ENCODE measurements around the gene SIRT4. TPM values are rescaled to one million over a fixed set of nuclear protein-coding genes. Genes with fewer than 3 reads are reported as not detected.

The SIRT4 gene
- total and polyA plus RNA-seq, 10 of the 15 experiments (the other 5 are each of a cell fraction or from before 2014, with no cell fraction given): 0.19 to 0.98 (median 0.44) TPM

DNA sequence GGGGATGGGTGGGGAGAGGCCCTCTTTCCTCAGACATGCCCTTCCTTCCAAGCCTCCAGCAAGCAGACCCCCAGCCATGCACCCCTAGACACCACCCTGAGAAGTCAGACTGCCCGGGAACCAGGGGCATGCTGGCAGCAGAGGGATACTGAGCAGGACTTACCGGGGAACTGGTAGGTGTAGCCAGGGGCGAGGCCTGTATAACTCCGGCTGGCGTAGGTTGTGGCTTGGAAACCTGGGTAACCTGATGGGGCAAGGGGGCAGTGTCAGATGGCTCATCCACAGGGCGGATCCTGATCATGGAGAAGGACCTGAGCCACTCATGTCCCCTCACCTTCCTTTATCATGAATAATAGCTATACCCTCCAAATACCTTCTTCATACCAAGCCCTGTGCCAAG lies 51.0 kb downstream of the SIRT4 start (continued):
- no peak for TF ChIP-seq POLR2AphosphoS2 (IDR thresholded peaks at IDR 0.05; ENCODE audit: low read depth, low read length)

DNA sequence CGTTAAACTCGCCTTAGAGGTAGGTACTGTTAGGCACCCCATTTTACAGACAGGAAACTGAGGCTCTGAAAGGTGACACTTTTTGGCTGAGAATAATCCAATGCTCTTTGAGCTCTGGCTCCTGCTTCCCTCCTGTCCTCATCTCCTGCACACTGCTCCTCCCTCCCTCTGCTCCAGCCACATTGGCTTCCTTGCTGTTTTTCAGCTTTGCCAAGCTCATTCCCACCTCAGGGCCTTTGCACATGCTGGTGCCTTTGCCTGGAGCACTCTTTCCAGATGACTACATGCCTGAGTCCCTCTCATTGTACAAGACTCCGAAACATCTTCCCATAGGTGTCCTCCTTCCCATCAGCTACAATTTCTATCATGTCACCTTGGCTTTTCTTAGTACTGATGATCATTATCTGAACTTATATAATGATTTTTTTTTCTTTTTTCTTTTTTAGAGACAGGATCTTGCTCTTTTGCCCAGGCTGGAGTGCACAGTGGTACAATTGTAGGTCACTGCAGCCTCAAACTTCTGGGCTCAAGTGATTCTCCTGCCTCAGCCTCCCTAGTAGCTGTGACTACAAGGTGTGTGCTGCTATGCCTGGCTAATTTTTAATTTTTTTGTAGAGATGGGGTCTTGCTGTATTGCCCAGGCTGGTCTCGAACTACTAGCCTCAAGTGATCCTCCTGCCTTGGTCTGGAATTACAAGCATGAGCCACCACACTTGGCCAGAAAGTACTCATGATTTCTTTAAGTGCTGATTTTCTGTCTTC lies 51.6 kb downstream of the SIRT4 start:
- Histone ChIP-seq H3K9ac (ENCODE audit: control insufficient read depth, insufficient read depth, low read length) (no peak overlapping the region), H2AFZ (ENCODE audit: control insufficient read depth, low read depth, low read length) (no peak overlapping the region), H3K4me1 (ENCODE audit: control insufficient read depth, insufficient read depth, low read length) (no peaks in the 10 kb centered on the region), H4K20me1 (ENCODE audit: control insufficient read depth, insufficient read depth) (no peaks in the 10 kb centered on the region), H3K79me2 (ENCODE audit: control insufficient read depth, insufficient read depth, low read length) (no peaks in the 10 kb centered on the region), H3K27me3 (replicated peaks in 1 of 2; ENCODE audit: control insufficient read depth in 2 of 2, insufficient read depth in 2 of 2, low read length in 1 of 2) (0 out of 4 replicates have a peak, but pooled peaks cover 0 to 1% of the 10 kb centered on the region in 2 experiments), H3K27ac (ENCODE audit: control insufficient read depth, insufficient read depth) (no peak overlapping the region), H3K9me3 (replicated peaks; ENCODE audit: control insufficient read depth, insufficient read depth, low read length) (no peaks in the 10 kb centered on the region), H3K36me3 (ENCODE audit: control insufficient read depth in 2 of 2, insufficient read depth in 2 of 2, low read length in 1 of 2) (no peaks in the 10 kb centered on the region), H3K4me3 (no peak overlapping the region), H3K4me2 (ENCODE audit: control insufficient read depth, insufficient read depth) (no peak overlapping the region)
- TF ChIP-seq POLR2AphosphoS2 (IDR thresholded peaks at IDR 0.05; ENCODE audit: low read depth, low read length): no peak
- FAIRE-seq (no peak), ATAC-seq (no peak), DNase-seq (ENCODE audit: low read depth, low spot score) (no peak)
- CTCF ChIA-PET: interaction anchor here (0.8 to 1.7 kb wide), 6 partner anchors 12 to 227 kb away, joined by 3 to 4 read pairs (median 3); partner anchors contain the start of gene POP5
- RAD21 ChIA-PET (ENCODE audit: unreplicated experiment): interaction anchor here (0.8 kb wide), 1 partner anchor 126 kb away, joined by 3 read pairs; no protein-coding TSS in a partner anchor
- SMC1A ChIA-PET (ENCODE audit: uncharacterized antibody, unreplicated experiment): interaction anchor here (0.8 to 1.3 kb wide), 2 partner anchors 13 to 75 kb away, joined by 3 read pairs; no protein-coding TSS in a partner anchor
- BruUV-seq (replicated peaks): no TSS peak
- 31% methylated on average over 4 of the region's 4 CpGs for whole genome bisulfite sequencing (ENCODE audit: insufficient coverage, insufficient replicate concordance, low lambda C conversion rate, missing lambda C conversion rate)
- intact Hi-C loops (cut with micrococcal nuclease; ENCODE audit: unreplicated experiment) (no loop called here), in situ Hi-C loops (cut with MboI) (no loop called here)
- POLR2A ChIA-PET: interaction anchor here (0.6 kb wide), 2 partner anchors 143 to 289 kb away, joined by 4 read pairs; no protein-coding TSS in a partner anchor

DNA sequence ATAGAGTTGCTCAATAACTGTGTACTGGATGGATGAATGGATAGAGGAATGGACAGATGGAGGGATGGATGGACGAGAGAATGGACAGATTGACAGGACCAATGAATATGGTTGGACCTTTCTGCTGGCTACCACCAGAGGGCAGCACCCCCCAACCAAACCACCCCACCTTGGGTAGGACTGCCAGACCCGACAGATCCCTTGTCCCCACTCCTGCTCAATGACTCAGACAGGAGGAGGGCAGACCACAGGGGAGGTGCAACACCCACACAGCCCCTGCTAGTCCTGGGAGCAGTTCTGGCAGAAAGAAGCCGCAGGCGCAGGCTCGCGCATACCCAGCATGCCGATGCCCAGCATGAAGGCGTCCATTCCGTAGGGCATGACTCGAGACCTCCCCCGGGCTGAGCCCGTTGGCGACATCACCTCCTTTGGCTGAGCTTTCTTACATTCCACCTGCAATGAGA lies 54.5 kb downstream of the SIRT4 start:
- WGBS (ENCODE audit: insufficient coverage, insufficient replicate concordance, low lambda C conversion rate, missing lambda C conversion rate): 76% methylated on average over 13 of the region's 13 CpGs
- BruUV-seq (replicated peaks): no TSS peak
- Histone ChIP-seq H3K4me3 (no peak overlapping the region), H3K27ac (ENCODE audit: control insufficient read depth, insufficient read depth) (no peak overlapping the region), H3K27me3 (replicated peaks in 1 of 2; ENCODE audit: control insufficient read depth in 2 of 2, insufficient read depth in 2 of 2, low read length in 1 of 2) (peaks cover 0 to 1% of the 10 kb centered on the region in 2 experiments; a peak in 1 of 4 replicates), H3K79me2 (ENCODE audit: control insufficient read depth, insufficient read depth, low read length) (no peaks in the 10 kb centered on the region), H2AFZ (ENCODE audit: control insufficient read depth, low read depth, low read length) (no peak overlapping the region), H3K4me2 (ENCODE audit: control insufficient read depth, insufficient read depth) (no peak overlapping the region), H3K36me3 (ENCODE audit: control insufficient read depth in 2 of 2, insufficient read depth in 2 of 2, low read length in 1 of 2) (no peaks in the 10 kb centered on the region), H3K9me3 (replicated peaks; ENCODE audit: control insufficient read depth, insufficient read depth, low read length) (no peaks in the 10 kb centered on the region), H3K4me1 (ENCODE audit: control insufficient read depth, insufficient read depth, low read length) (no peaks in the 10 kb centered on the region), H4K20me1 (ENCODE audit: control insufficient read depth, insufficient read depth) (no peaks in the 10 kb centered on the region), H3K9ac (ENCODE audit: control insufficient read depth, insufficient read depth, low read length) (no peak overlapping the region)
- ATAC-seq: peak; percentile 97
- ChIA-PET POLR2A (no interaction called here), CTCF (interaction anchor here (0.6 to 1.6 kb wide), 11 partner anchors 11 to 389 kb away, joined by 3 to 12 read pairs (median 4); no protein-coding TSS in a partner anchor), RAD21 (ENCODE audit: unreplicated experiment) (interaction anchor here (1.0 to 1.5 kb wide), 3 partner anchors 30 to 128 kb away, joined by 3 to 11 read pairs (median 4); partner anchors contain the start of gene PLA2G1B), SMC1A (ENCODE audit: uncharacterized antibody, unreplicated experiment) (interaction anchor here (0.9 to 1.0 kb wide), 3 partner anchors 73 to 140 kb away, joined by 3 read pairs; no protein-coding TSS in a partner anchor)
- peak; percentile 17 for DNase-seq (ENCODE audit: low read depth, low spot score)
- intact Hi-C loops (cut with micrococcal nuclease; ENCODE audit: unreplicated experiment): loop anchor here (1.0 kb wide), 1 partner anchor 74 kb away; no protein-coding TSS in a partner anchor
- in situ Hi-C loops (cut with MboI): loop anchor here (5.0 kb wide), 1 partner anchor 76 kb away; no protein-coding TSS in a partner anchor
- peak; percentile 93 for FAIRE-seq
- TF ChIP-seq RAD21 (IDR thresholded peaks at IDR 0.05; ENCODE audit: insufficient read depth, low read depth, low read length) (peak; percentile 75), MEF2A (IDR thresholded peaks at IDR 0.05; ENCODE audit: insufficient read depth, low read depth, low read length) (no peak), FOXM1 (IDR thresholded peaks at IDR 0.05; ENCODE audit: low read depth, low read length) (no peak), SMC3 (IDR thresholded peaks at IDR 0.05; ENCODE audit: borderline replicate concordance, low read length) (peak; percentile 74; the same call in 1 of the 2 replicates), RUNX3 (IDR thresholded peaks at IDR 0.05; ENCODE audit: low read length) (peak; percentile 39; the same call in 1 of the 2 replicates), LARP7 (IDR thresholded peaks at IDR 0.05) (0 out of 2 replicates have a peak, but pooled peaks have one; percentile 37)
- TF ChIP-seq, protein P1, sequence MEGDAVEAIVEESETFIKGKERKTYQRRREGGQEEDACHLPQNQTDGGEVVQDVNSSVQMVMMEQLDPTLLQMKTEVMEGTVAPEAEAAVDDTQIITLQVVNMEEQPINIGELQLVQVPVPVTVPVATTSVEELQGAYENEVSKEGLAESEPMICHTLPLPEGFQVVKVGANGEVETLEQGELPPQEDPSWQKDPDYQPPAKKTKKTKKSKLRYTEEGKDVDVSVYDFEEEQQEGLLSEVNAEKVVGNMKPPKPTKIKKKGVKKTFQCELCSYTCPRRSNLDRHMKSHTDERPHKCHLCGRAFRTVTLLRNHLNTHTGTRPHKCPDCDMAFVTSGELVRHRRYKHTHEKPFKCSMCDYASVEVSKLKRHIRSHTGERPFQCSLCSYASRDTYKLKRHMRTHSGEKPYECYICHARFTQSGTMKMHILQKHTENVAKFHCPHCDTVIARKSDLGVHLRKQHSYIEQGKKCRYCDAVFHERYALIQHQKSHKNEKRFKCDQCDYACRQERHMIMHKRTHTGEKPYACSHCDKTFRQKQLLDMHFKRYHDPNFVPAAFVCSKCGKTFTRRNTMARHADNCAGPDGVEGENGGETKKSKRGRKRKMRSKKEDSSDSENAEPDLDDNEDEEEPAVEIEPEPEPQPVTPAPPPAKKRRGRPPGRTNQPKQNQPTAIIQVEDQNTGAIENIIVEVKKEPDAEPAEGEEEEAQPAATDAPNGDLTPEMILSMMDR (IDR thresholded peaks at IDR 0.05 in 2 of 3, conservative IDR thresholded peaks at IDR 0.05 in 1 of 3; ENCODE audit: control insufficient read depth in 2 of 3, extremely low read depth in 1 of 3, insufficient read depth in 1 of 3, low read depth in 3 of 3, low read length in 3 of 3): peak; percentile 85 to 94 (median 89)
- TF ChIP-seq, protein P2, sequence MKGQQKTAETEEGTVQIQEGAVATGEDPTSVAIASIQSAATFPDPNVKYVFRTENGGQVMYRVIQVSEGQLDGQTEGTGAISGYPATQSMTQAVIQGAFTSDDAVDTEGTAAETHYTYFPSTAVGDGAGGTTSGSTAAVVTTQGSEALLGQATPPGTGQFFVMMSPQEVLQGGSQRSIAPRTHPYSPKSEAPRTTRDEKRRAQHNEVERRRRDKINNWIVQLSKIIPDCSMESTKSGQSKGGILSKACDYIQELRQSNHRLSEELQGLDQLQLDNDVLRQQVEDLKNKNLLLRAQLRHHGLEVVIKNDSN (IDR thresholded peaks at IDR 0.05; ENCODE audit: borderline replicate concordance, extremely low read length, insufficient read depth, low read depth, low read length): no peak

Data from GM12878 (cell line).